Stomach (tissue), 4 donors: ENCODE measurements around the gene TRAPPC3L.

ENCODE experiments used
- EP300 ChIP-seq: sonication (generic); formaldehyde crosslinking; IDR thresholded peaks from one replicate; pipeline ENCODE4 v1.6.1; 2017; ENCODE audit warnings: antibody characterized with exemption
- POLR2A ChIP-seq, 4 donors: fragments of 450-650 bp; IDR thresholded peaks; one replicate each; pipeline ENCODE4 v1.6.1; 2016; ENCODE audit warnings: antibody characterized with exemption in 4 of 4, control low read depth in 2 of 4, mild to moderate bottlenecking in 1 of 4, moderate library complexity in 1 of 4
- POLR2AphosphoS5 ChIP-seq, 3 donors: sonication (generic); formaldehyde crosslinking; IDR thresholded peaks; one replicate each; pipeline ENCODE4 v1.6.1; 2016; ENCODE audit warnings: antibody characterized with exemption in 3 of 3
- TF ChIP-seq, protein P1 (sequence below), 7 experiments: fragments of 450-650 bp in 4 of 7; fragments of 200-600 bp in 3 of 7; sonication (generic) in 3 of 7; IDR thresholded peaks; one replicate each; pipeline ENCODE4 v1.5.1; 2016 to 2019; ENCODE audit warnings: antibody characterized with exemption in 7 of 7, control low read depth in 2 of 7, mild to moderate bottlenecking in 1 of 7

DNA sequence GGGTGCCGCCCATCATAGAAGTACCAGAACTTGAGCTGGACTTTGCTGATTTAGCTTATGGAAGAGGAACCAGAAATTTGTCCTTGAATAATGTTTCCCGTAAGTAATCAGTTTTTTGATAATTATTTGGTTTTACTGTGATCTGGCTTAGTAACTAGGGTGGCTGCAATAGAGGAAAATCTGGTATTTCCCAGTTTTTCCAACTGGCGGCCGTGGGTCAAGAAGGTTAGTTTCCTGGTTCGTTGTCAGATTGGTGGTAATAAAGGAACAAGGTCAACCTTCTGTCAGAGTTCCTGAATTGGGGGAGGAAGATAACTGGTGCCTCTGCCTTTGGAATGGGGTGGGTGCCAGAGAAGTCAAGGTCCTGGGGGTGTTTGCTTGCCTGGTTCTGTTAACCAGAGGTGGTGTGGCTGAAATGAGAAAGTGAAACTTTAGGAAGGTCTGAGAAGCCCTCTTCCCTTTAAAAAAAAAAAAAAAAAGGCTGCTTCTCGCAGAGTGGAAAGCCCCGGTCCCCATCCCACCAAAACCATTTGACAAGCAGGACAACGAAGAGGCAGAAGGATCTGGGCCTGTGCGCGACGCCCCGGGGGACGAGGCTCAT lies 84.1 kb downstream of the TRAPPC3L start, which contains the start of gene CALHM6:
- TF ChIP-seq, protein P1, sequence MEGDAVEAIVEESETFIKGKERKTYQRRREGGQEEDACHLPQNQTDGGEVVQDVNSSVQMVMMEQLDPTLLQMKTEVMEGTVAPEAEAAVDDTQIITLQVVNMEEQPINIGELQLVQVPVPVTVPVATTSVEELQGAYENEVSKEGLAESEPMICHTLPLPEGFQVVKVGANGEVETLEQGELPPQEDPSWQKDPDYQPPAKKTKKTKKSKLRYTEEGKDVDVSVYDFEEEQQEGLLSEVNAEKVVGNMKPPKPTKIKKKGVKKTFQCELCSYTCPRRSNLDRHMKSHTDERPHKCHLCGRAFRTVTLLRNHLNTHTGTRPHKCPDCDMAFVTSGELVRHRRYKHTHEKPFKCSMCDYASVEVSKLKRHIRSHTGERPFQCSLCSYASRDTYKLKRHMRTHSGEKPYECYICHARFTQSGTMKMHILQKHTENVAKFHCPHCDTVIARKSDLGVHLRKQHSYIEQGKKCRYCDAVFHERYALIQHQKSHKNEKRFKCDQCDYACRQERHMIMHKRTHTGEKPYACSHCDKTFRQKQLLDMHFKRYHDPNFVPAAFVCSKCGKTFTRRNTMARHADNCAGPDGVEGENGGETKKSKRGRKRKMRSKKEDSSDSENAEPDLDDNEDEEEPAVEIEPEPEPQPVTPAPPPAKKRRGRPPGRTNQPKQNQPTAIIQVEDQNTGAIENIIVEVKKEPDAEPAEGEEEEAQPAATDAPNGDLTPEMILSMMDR (IDR thresholded peaks at IDR 0.05): no peak
- TF ChIP-seq EP300 (no peak), POLR2AphosphoS5 (IDR thresholded peaks at IDR 0.05) (no peak), POLR2A (IDR thresholded peaks at IDR 0.05) (no peak)
